Activated naive CD4-positive, alpha-beta T cell treated with anti-CD3 and anti-CD28 coated beads for 36 hours (primary cell): ENCODE results near the gene CCL24. TPM values are rescaled to one million over a fixed set of nuclear protein-coding genes. Genes with fewer than 3 reads are reported as not detected.
"Not testable (repeated sequence)": the region's sequence is repeated elsewhere in the genome, so short reads cannot be mapped to it uniquely, and the experiment has no call there.

Experiments
- CTCF ChIA-PET: fragments of 350-600 bp; sonication (Branson Sonifier 250); formaldehyde crosslinking; loops from one replicate; lab custom pipeline; 2021; ENCODE audit warnings: antibody characterized with exemption; lab: Charles Lee
- DNase-seq: peaks from one replicate; pipeline ENCODE4 v3.0.0-alpha.2; 2020
- H3K27ac Mint-ChIP-seq: one replicate; pipeline ENCODE4 v1.8.0; 2021; ENCODE audit warnings: mild to moderate bottlenecking, mixed read lengths
- H3K27me3 Mint-ChIP-seq: one replicate; pipeline ENCODE4 v1.8.0; 2021; ENCODE audit warnings: low read depth, mixed read lengths
- H3K36me3 Mint-ChIP-seq: one replicate; pipeline ENCODE4 v1.8.0; 2021; ENCODE audit warnings: low read depth, mixed read lengths
- H3K4me1 Mint-ChIP-seq: one replicate; pipeline ENCODE4 v1.8.0; 2021; ENCODE audit warnings: low read depth, mixed read lengths
- H3K4me3 Mint-ChIP-seq: one replicate; pipeline ENCODE4 v1.8.0; 2021; ENCODE audit warnings: mild to moderate bottlenecking, moderate library complexity, mixed read lengths
- H3K9me3 Mint-ChIP-seq: one replicate; pipeline ENCODE4 v1.8.0; 2021; ENCODE audit warnings: mixed read lengths
- intact Hi-C: fragments of 100-400 bp; cut with micrococcal nuclease; formaldehyde crosslinking; loops from one replicate; pipeline ENCODE4 v1.15.1; 2023
- total RNA-seq, 2 experiments: library from RNA; stranded (reverse); gene quantifications; one replicate each; pipeline ENCODE4 v1.2.3, GENCODE V29; 2021

The CCL24 gene
- total RNA-seq, 2 experiments from 2014 or later, result not detected

GRCh38 chr7:75773958-75774357 is 39.6 kb downstream of the CCL24 start:
- CTCF ChIA-PET, result interaction anchor here (1.5 kb wide), 1 partner anchor 11 kb away, joined by 5 read pairs; no protein-coding TSS in a partner anchor
- H3K4me1 Mint-ChIP-seq, result peaks cover 25% of the 10 kb centered on the region

GRCh38 chr7:75772081-75773077 is 41.2 kb downstream of the CCL24 start, which contains the start of gene CCL26:
Gene CCL26 (minus strand): TSS chr7:75772211. CDS start chr7:75772176, 35 bp downstream.
- no peak within 1 kb of the TSS for H3K4me3 Mint-ChIP-seq

More at GRCh38 chr7:75773958-75774357, 39.6 kb downstream of the CCL24 start:
- H3K9me3 Mint-ChIP-seq, DNase-seq, H3K4me3 Mint-ChIP-seq, intact Hi-C loops, H3K27me3 Mint-ChIP-seq, H3K36me3 Mint-ChIP-seq, H3K27ac Mint-ChIP-seq: not testable (repeated sequence)

GRCh38 chr7:75771224-75771623 is 42.4 kb downstream of the CCL24 start:
- CTCF ChIA-PET, result interaction anchor here (1.1 kb wide), 1 partner anchor 9 kb away, joined by 4 read pairs; no protein-coding TSS in a partner anchor
- H3K36me3 Mint-ChIP-seq, result no peaks in the 10 kb centered on the region
- peaks cover 3% of the 10 kb centered on the region for H3K4me1 Mint-ChIP-seq
- intact Hi-C loops, result no loop called here
- H3K27ac Mint-ChIP-seq, result no peak overlapping the region
- no peak for DNase-seq
- H3K4me3 Mint-ChIP-seq, result no peak overlapping the region
- no peaks in the 10 kb centered on the region for H3K9me3 Mint-ChIP-seq
- no peaks in the 10 kb centered on the region for H3K27me3 Mint-ChIP-seq

More at GRCh38 chr7:75772081-75773077, 41.2 kb downstream of the CCL24 start, which contains the start of gene CCL26:
- H3K36me3 Mint-ChIP-seq, result no peaks in the 10 kb centered on the region
- CTCF ChIA-PET, result interaction anchor here (1.1 kb wide), 1 partner anchor 10 kb away, joined by 4 read pairs; no protein-coding TSS in a partner anchor
- peaks cover 13% of the 10 kb centered on the region for H3K4me1 Mint-ChIP-seq
- DNase-seq, result no peak
- H3K9me3 Mint-ChIP-seq, result no peaks in the 10 kb centered on the region
- H3K27me3 Mint-ChIP-seq, result no peaks in the 10 kb centered on the region
- H3K27ac Mint-ChIP-seq, result no peak within 1 kb of the TSS
- intact Hi-C loops, result no loop called here

GRCh38 chr7:75762350-75762917 is 51.2 kb downstream of the CCL24 start:
- Mint-ChIP-seq H3K4me3 (no peak overlapping the region), H3K4me1 (no peaks in the 10 kb centered on the region), H3K27me3 (no peaks in the 10 kb centered on the region), H3K9me3 (no peaks in the 10 kb centered on the region), H3K36me3 (no peaks in the 10 kb centered on the region), H3K27ac (no peak overlapping the region)
- DNase-seq, result no peak
- CTCF ChIA-PET, result interaction anchor here (0.6 to 2.2 kb wide), 8 partner anchors 8 to 394 kb away, joined by 3 to 8 read pairs (median 6); partner anchors contain the start of gene HIP1
- intact Hi-C loops, result loop anchor here (5.0 kb wide), 2 partner anchors 120 to 310 kb away; no protein-coding TSS in a partner anchor

- H3K4me1 Mint-ChIP-seq, DNase-seq, H3K27me3 Mint-ChIP-seq, H3K27ac Mint-ChIP-seq, H3K9me3 Mint-ChIP-seq, H3K36me3 Mint-ChIP-seq, H3K4me3 Mint-ChIP-seq: not testable (repeated sequence)
- CTCF ChIA-PET, result interaction anchor here (0.6 to 2.2 kb wide), 8 partner anchors 8 to 330 kb away, joined by 3 to 8 read pairs (median 4); partner anchors contain the start of gene HIP1
- intact Hi-C loops, result loop anchor here (5.0 kb wide), 2 partner anchors 120 to 310 kb away; no protein-coding TSS in a partner anchor
Observed at GRCh38 chr7:75761801-75762200, 51.8 kb downstream of the CCL24 start.

Other genes with a start within 250 kb of the CCL24 start
- 1 to 10 TPM; 2.1 to 2.3 TPM for gene HIP1, start 74.9 kb downstream of the CCL24 start, total RNA-seq
- gene CCL26, start 41.6 kb downstream of the CCL24 start, total RNA-seq, result not detected
- gene RHBDD2, start 65.2 kb upstream of the CCL24 start, total RNA-seq, result 10 to 100 TPM; 21.5 to 24.0 TPM
- 10 to 100 TPM; 22.9 to 26.0 TPM for gene POR, start 101.3 kb upstream of the CCL24 start, total RNA-seq
- gene TMEM120A, start 180.8 kb upstream of the CCL24 start, total RNA-seq, result 10 to 100 TPM; 17.0 to 22.4 TPM
- 10 to 100 TPM; 27.6 to 28.1 TPM for gene STYXL1, start 234.2 kb upstream of the CCL24 start, total RNA-seq
- 100 to 1,000 TPM; 325 TPM for gene MDH2, start 234.3 kb upstream of the CCL24 start, total RNA-seq